WTC11 (cell line): ENCODE data around the gene CSNK1A1. TPM values are rescaled to one million over a fixed set of nuclear protein-coding genes. Genes with fewer than 3 reads are reported as not detected.

Experiments used
- AR ChIP-seq: fragments of 250-450 bp; sonication (Bioruptor Pico); IDR thresholded peaks from 2 replicates; pipeline ENCODE4 v1.9.0; 2021; ENCODE audit warnings: mild to moderate bottlenecking
- ARID4B ChIP-seq: sonication (generic); formaldehyde crosslinking; IDR thresholded peaks from 2 replicates; pipeline ENCODE4 v1.8.0; 2023; ENCODE audit warnings: missing genetic modification reagents, mild to moderate bottlenecking, borderline replicate concordance
- CBFB ChIP-seq: sonication (generic); formaldehyde crosslinking; IDR thresholded peaks from 2 replicates; pipeline ENCODE4 v1.8.1; 2022; ENCODE audit warnings: mild to moderate bottlenecking, low read depth, missing genetic modification reagents
- CTCF ChIP-seq: fragments of 200-600 bp; IDR thresholded peaks from 2 replicates; pipeline ENCODE4 v1.8.0; 2022; ENCODE audit warnings: antibody characterized with exemption
- E2F5 ChIP-seq: sonication (generic); formaldehyde crosslinking; IDR thresholded peaks from 2 replicates; pipeline ENCODE4 v1.8.1; 2022; ENCODE audit warnings: mild to moderate bottlenecking, moderate library complexity, missing genetic modification reagents
- ERG ChIP-seq: fragments of 250-450 bp; sonication (Bioruptor Pico); IDR thresholded peaks from 2 replicates; pipeline ENCODE4 v1.8.0; 2021; ENCODE audit warnings: mild to moderate bottlenecking
- NFATC4 ChIP-seq: fragments of 250-450 bp; sonication (Bioruptor Pico); IDR thresholded peaks from 2 replicates; pipeline ENCODE4 v1.9.0; 2021; ENCODE audit warnings: mild to moderate bottlenecking
- TP53 ChIP-seq: sonication (generic); formaldehyde crosslinking; IDR thresholded peaks from 2 replicates; pipeline ENCODE4 v1.8.1; 2023; ENCODE audit warnings: mild to moderate bottlenecking, missing genetic modification reagents
- ZNF532 ChIP-seq: fragments of 250-450 bp; sonication (Bioruptor Pico); IDR thresholded peaks from 2 replicates; pipeline ENCODE4 v1.9.0; 2021; ENCODE audit warnings: mild to moderate bottlenecking, borderline replicate concordance
- total RNA-seq: library from RNA; stranded (reverse); gene quantifications from 3 replicates; pipeline ENCODE4 v1.2.3, GENCODE V29; 2021

CSNK1A1 gene
- total RNA-seq, 1 experiment from 2014 or later: 276 TPM

GRCh38 chr5:149500922-149501582 is 50.2 kb downstream of the CSNK1A1 start (continued):
- TF ChIP-seq ARID4B (no peak), ERG (CRISPR knock-in tag) (no peak), CTCF (no peak), E2F5 (CRISPR knock-in tag) (no peak), ZNF532 (CRISPR knock-in tag) (no peak), AR (CRISPR knock-in tag) (no peak), NFATC4 (CRISPR knock-in tag) (no peak), CBFB (no peak), TP53 (CRISPR knock-in tag) (no peak)
- TF ChIP-seq, all 79 proteins: peak for 0
